ENCODE results near the gene TAS2R14. TPM values are rescaled to one million over a fixed set of nuclear protein-coding genes. Genes with fewer than 3 reads are reported as not detected.

TAS2R14 gene
- total RNA-seq, 2 experiments from 2014 or later, result 2.4 to 2.9 TPM

- POLR2A ChIA-PET, result no interaction called here
- BruUV-seq (replicated peaks), result no TSS peak
- TF ChIP-seq CTCF (conservative IDR thresholded peaks at IDR 0.05; ENCODE audit: low read length) (no peak), EZH2phosphoT487 (IDR thresholded peaks at IDR 0.05; ENCODE audit: borderline replicate concordance, low read depth, low read length) (no peak)
- no peaks in the 10 kb centered on the region for H3K9me2 ChIP-seq (ENCODE audit: insufficient read depth, low read length)
- no peaks in the 10 kb centered on the region for H3K79me2 ChIP-seq (ENCODE audit: insufficient read depth, low read depth, low read length)
- no peaks in the 10 kb centered on the region for H4K20me1 ChIP-seq (ENCODE audit: insufficient read depth, low read length)
- no peak overlapping the region for H3K27ac ChIP-seq (ENCODE audit: low read depth, low read length, poor library complexity, severe bottlenecking)
- H3K36me3 ChIP-seq (ENCODE audit: insufficient read depth, low read length), result no peaks in the 10 kb centered on the region
- intact Hi-C loops (cut with micrococcal nuclease; ENCODE audit: unreplicated experiment), result no loop called here
- no peaks in the 10 kb centered on the region for H3K4me1 ChIP-seq (ENCODE audit: insufficient read depth, low read length, poor library complexity, severe bottlenecking)
- H3K9me3 ChIP-seq (ENCODE audit: low read length), result no peaks in the 10 kb centered on the region
- DNase-seq (ENCODE audit: low spot score), result no peak
- CTCF ChIA-PET (ENCODE audit: unreplicated experiment), result no interaction called here
- no peak overlapping the region for H3K4me3 ChIP-seq (ENCODE audit: low read depth, low read length, poor library complexity, severe bottlenecking)
- H3K4me2 ChIP-seq (ENCODE audit: low read length), result no peak overlapping the region
- H2AFZ ChIP-seq (ENCODE audit: low read length), result no peak overlapping the region
Measured at GRCh38 chr12:10960211-10960610, 21.1 kb upstream of the TAS2R14 start.

GRCh38 chr12:10959804-10960203 lies 20.7 kb upstream of the TAS2R14 start:
- H3K9me2 ChIP-seq (ENCODE audit: insufficient read depth, low read length), result no peaks in the 10 kb centered on the region
- no peak overlapping the region for H3K4me2 ChIP-seq (ENCODE audit: low read length)
- POLR2A ChIA-PET, result no interaction called here
- H3K9me3 ChIP-seq (ENCODE audit: low read length), result no peaks in the 10 kb centered on the region
- DNase-seq (ENCODE audit: low spot score), result no peak
- CTCF ChIA-PET (ENCODE audit: unreplicated experiment), result no interaction called here
- no peak overlapping the region for H3K4me3 ChIP-seq (ENCODE audit: low read depth, low read length, poor library complexity, severe bottlenecking)
- no peaks in the 10 kb centered on the region for H3K79me2 ChIP-seq (ENCODE audit: insufficient read depth, low read depth, low read length)
- intact Hi-C loops (cut with micrococcal nuclease; ENCODE audit: unreplicated experiment), result no loop called here
- no peaks in the 10 kb centered on the region for H3K36me3 ChIP-seq (ENCODE audit: insufficient read depth, low read length)
- no peaks in the 10 kb centered on the region for H3K4me1 ChIP-seq (ENCODE audit: insufficient read depth, low read length, poor library complexity, severe bottlenecking)
- no TSS peak for BruUV-seq (replicated peaks)
- H2AFZ ChIP-seq (ENCODE audit: low read length), result no peak overlapping the region
- H3K27ac ChIP-seq (ENCODE audit: low read depth, low read length, poor library complexity, severe bottlenecking), result no peak overlapping the region
- H4K20me1 ChIP-seq (ENCODE audit: insufficient read depth, low read length), result no peaks in the 10 kb centered on the region
- TF ChIP-seq EZH2phosphoT487 (IDR thresholded peaks at IDR 0.05; ENCODE audit: borderline replicate concordance, low read depth, low read length) (no peak), CTCF (conservative IDR thresholded peaks at IDR 0.05; ENCODE audit: low read length) (no peak)

GRCh38 chr12:10957741-10958140 lies 18.7 kb upstream of the TAS2R14 start:
- Histone ChIP-seq H3K4me2 (ENCODE audit: low read length) (no peak overlapping the region), H3K9me2 (ENCODE audit: insufficient read depth, low read length) (no peaks in the 10 kb centered on the region), H4K20me1 (ENCODE audit: insufficient read depth, low read length) (no peaks in the 10 kb centered on the region), H3K27ac (ENCODE audit: low read depth, low read length, poor library complexity, severe bottlenecking) (no peak overlapping the region), H3K4me1 (ENCODE audit: insufficient read depth, low read length, poor library complexity, severe bottlenecking) (no peaks in the 10 kb centered on the region), H3K36me3 (ENCODE audit: insufficient read depth, low read length) (no peaks in the 10 kb centered on the region), H2AFZ (ENCODE audit: low read length) (no peak overlapping the region), H3K79me2 (ENCODE audit: insufficient read depth, low read depth, low read length) (no peaks in the 10 kb centered on the region), H3K9me3 (ENCODE audit: low read length) (no peaks in the 10 kb centered on the region), H3K4me3 (ENCODE audit: low read depth, low read length, poor library complexity, severe bottlenecking) (no peak overlapping the region)
- BruUV-seq (replicated peaks), result no TSS peak
- intact Hi-C loops (cut with micrococcal nuclease; ENCODE audit: unreplicated experiment), result no loop called here
- no peak for DNase-seq (ENCODE audit: low spot score)
- no peak for TF ChIP-seq CTCF (conservative IDR thresholded peaks at IDR 0.05; ENCODE audit: low read length)
- no peak for TF ChIP-seq EZH2phosphoT487 (IDR thresholded peaks at IDR 0.05; ENCODE audit: borderline replicate concordance, low read depth, low read length)
- CTCF ChIA-PET (ENCODE audit: unreplicated experiment), result no interaction called here
- POLR2A ChIA-PET, result no interaction called here
